ENCODE measurements around the gene C6orf47. TPM values are rescaled to one million over a fixed set of nuclear protein-coding genes. Genes with fewer than 3 reads are reported as not detected.

Gene C6orf47
- total and polyA plus RNA-seq, 2 of the 13 experiments (the other 11 are each of a cell fraction or from before 2014, with no cell fraction given) = 1.7 to 18.1 TPM

DNA sequence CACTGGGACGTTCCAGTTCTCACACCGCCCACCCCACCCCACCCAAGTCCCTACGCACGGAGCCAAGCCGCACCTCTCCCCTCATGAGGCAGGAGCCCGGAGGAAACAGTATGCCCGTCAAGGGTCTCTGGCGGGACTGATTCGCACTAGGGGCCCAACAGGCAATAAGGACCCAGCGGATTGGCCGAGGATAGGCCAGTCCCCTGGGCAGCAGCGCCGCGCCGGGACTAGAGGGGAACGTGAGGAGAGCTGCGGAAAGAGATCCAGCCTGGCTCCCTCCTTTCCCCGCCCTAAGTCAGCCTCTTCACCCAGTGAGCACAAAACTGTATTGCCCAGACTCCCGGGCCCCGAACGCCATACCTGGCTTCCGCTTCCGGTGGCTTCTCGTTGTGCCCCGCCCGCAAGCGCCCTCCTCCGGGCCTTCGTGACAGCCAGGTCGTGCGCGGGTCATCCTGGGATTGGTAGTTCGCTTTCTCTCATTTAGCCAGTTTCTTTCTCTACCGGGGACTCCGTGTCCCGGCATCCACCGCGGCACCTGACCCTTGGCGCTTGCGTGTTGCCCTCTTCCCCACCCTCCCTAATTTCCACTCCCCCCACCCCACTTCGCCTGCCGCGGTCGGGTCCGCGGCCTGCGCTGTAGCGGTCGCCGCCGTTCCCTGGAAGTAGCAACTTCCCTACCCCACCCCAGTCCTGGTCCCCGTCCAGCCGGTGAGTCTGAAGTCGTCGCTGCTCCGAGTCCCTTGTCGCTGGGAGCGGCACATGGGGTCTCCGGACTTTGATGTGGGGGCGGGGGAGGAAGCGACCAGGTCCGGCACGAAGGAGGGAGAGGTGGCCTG, 5.1 kb upstream of the C6orf47 start, which contains the start of gene CSNK2B (continued):
- TF ChIP-seq ZNF3 (CRISPR knock-in tag; IDR thresholded peaks at IDR 0.05) (no peak), ZNF383 (CRISPR knock-in tag; IDR thresholded peaks at IDR 0.05; ENCODE audit: borderline replicate concordance) (no peak), IKZF1 (IDR thresholded peaks at IDR 0.05) (no peak), ZBTB7B (CRISPR knock-in tag; IDR thresholded peaks at IDR 0.05) (no peak), TARDBP (CRISPR knock-in tag; IDR thresholded peaks at IDR 0.05) (peak; percentile 80), ZNF724P (CRISPR knock-in tag; IDR thresholded peaks at IDR 0.05; ENCODE audit: borderline replicate concordance) (peak; percentile 71; the same call in 1 of the 2 replicates), MATR3 (CRISPR knock-in tag; IDR thresholded peaks at IDR 0.05) (no peak), SMC3 (IDR thresholded peaks at IDR 0.05; ENCODE audit: low read length) (no peak), HOXA3 (CRISPR knock-in tag; IDR thresholded peaks at IDR 0.05) (peak; percentile 80; the same call in 1 of the 2 replicates), ZNF546 (CRISPR knock-in tag; conservative IDR thresholded peaks at IDR 0.05) (no peak), GTF2F1 (IDR thresholded peaks at IDR 0.05; ENCODE audit: low read length) (no peak), MXI1 (IDR thresholded peaks at IDR 0.05; ENCODE audit: borderline replicate concordance, low read depth, low read length) (peak; percentile 73; the same call in 2 of the 3 replicates), PHF21A (CRISPR knock-in tag; IDR thresholded peaks at IDR 0.05) (0 out of 2 replicates have a peak, but pooled peaks have one; percentile 11), SOX6 (IDR thresholded peaks at IDR 0.05) (no peak), SOX6 (CRISPR knock-in tag; IDR thresholded peaks at IDR 0.05) (no peak; the same call in 1 of the 2 replicates), RARA (CRISPR knock-in tag; IDR thresholded peaks at IDR 0.05) (0 out of 2 replicates have a peak, but pooled peaks have one; percentile 1), TOPORS (CRISPR knock-in tag; IDR thresholded peaks at IDR 0.05) (peak; percentile 83), ZFP36L1 (CRISPR knock-in tag; IDR thresholded peaks at IDR 0.05) (no peak; the same call in 1 of the 2 replicates), ARHGAP35 (CRISPR knock-in tag; IDR thresholded peaks at IDR 0.05; ENCODE audit: borderline replicate concordance) (0 out of 2 replicates have a peak, but pooled peaks have one; percentile 13)
- TF ChIP-seq, protein P1, sequence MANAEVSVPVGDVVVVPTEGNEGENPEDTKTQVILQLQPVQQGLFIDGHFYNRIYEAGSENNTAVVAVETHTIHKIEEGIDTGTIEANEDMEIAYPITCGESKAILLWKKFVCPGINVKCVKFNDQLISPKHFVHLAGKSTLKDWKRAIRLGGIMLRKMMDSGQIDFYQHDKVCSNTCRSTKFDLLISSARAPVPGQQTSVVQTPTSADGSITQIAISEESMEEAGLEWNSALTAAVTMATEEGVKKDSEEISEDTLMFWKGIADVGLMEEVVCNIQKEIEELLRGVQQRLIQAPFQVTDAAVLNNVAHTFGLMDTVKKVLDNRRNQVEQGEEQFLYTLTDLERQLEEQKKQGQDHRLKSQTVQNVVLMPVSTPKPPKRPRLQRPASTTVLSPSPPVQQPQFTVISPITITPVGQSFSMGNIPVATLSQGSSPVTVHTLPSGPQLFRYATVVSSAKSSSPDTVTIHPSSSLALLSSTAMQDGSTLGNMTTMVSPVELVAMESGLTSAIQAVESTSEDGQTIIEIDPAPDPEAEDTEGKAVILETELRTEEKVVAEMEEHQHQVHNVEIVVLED (CRISPR knock-in tag; IDR thresholded peaks at IDR 0.05; ENCODE audit: borderline replicate concordance) = peak; percentile 81; the same call in 1 of the 2 replicates
- TF ChIP-seq, protein P2, sequence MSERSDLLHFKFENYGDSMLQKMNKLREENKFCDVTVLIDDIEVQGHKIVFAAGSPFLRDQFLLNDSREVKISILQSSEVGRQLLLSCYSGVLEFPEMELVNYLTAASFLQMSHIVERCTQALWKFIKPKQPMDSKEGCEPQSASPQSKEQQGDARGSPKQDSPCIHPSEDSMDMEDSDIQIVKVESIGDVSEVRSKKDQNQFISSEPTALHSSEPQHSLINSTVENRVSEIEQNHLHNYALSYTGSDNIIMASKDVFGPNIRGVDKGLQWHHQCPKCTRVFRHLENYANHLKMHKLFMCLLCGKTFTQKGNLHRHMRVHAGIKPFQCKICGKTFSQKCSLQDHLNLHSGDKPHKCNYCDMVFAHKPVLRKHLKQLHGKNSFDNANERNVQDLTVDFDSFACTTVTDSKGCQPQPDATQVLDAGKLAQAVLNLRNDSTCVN (CRISPR knock-in tag; IDR thresholded peaks at IDR 0.05; ENCODE audit: borderline replicate concordance) = peak; percentile 56; the same call in 1 of the 2 replicates
- TF ChIP-seq, protein P3, sequence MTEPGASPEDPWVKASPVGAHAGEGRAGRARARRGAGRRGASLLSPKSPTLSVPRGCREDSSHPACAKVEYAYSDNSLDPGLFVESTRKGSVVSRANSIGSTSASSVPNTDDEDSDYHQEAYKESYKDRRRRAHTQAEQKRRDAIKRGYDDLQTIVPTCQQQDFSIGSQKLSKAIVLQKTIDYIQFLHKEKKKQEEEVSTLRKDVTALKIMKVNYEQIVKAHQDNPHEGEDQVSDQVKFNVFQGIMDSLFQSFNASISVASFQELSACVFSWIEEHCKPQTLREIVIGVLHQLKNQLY (CRISPR knock-in tag; IDR thresholded peaks at IDR 0.05) = no peak
- TF ChIP-seq, protein P4, sequence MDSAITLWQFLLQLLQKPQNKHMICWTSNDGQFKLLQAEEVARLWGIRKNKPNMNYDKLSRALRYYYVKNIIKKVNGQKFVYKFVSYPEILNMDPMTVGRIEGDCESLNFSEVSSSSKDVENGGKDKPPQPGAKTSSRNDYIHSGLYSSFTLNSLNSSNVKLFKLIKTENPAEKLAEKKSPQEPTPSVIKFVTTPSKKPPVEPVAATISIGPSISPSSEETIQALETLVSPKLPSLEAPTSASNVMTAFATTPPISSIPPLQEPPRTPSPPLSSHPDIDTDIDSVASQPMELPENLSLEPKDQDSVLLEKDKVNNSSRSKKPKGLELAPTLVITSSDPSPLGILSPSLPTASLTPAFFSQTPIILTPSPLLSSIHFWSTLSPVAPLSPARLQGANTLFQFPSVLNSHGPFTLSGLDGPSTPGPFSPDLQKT (CRISPR knock-in tag; IDR thresholded peaks at IDR 0.05; ENCODE audit: borderline replicate concordance) = peak; percentile 91
- TF ChIP-seq, protein P5, sequence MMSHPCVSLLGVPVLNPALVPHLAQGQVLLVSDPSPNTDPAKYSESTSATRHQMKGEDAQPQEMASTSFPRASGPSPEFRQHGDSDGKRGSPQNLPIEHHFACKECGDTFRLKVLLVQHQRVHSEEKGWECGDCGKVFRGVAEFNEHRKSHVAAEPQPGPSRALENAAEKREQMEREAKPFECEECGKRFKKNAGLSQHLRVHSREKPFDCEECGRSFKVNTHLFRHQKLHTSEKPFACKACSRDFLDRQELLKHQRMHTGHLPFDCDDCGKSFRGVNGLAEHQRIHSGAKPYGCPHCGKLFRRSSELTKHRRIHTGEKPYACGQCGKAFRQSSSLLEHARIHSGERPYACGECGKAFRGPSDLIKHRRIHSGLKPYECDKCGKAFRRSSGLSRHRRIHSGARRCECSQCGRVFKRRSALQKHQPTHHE (CRISPR knock-in tag; IDR thresholded peaks at IDR 0.05; ENCODE audit: borderline replicate concordance) = no peak
- TF ChIP-seq, protein P6, sequence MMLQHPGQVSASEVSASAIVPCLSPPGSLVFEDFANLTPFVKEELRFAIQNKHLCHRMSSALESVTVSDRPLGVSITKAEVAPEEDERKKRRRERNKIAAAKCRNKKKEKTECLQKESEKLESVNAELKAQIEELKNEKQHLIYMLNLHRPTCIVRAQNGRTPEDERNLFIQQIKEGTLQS (CRISPR knock-in tag; IDR thresholded peaks at IDR 0.05) = no peak; the same call in 1 of the 2 replicates

Data from HepG2 (cell line).